Measurements from ENCODE around the gene LTK. TPM values are rescaled to one million over a fixed set of nuclear protein-coding genes. Genes with fewer than 3 reads are reported as not detected.

LTK gene
- total RNA-seq, 1 donor from 2014 or later, result 7.9 TPM

GRCh38 chr15:41511899-41512369 lies 1.7 kb downstream of the LTK start:
- TF ChIP-seq CTCF (IDR thresholded peaks at IDR 0.05; ENCODE audit: insufficient read depth, low read length, poor library complexity, severe bottlenecking), result no peak

GRCh38 chr15:41511331-41511898 lies 2.2 kb downstream of the LTK start:
- no peak for TF ChIP-seq CTCF (IDR thresholded peaks at IDR 0.05; ENCODE audit: insufficient read depth, low read length, poor library complexity, severe bottlenecking)
- H3K4me3 ChIP-seq (ENCODE audit: low read depth, low read length), result no peak overlapping the region
- DNase-seq (ENCODE audit: low read depth), result no peak
- H3K27me3 ChIP-seq (ENCODE audit: control insufficient read depth, insufficient read depth, low read length), result peaks cover 38% of the 10 kb centered on the region
- no peaks in the 10 kb centered on the region for H3K36me3 ChIP-seq (ENCODE audit: control insufficient read depth, insufficient read depth, low read length)

More at GRCh38 chr15:41511899-41512369, 1.7 kb downstream of the LTK start:
- H3K27me3 ChIP-seq (ENCODE audit: control insufficient read depth, insufficient read depth, low read length), result peaks cover 38% of the 10 kb centered on the region
- H3K36me3 ChIP-seq (ENCODE audit: control insufficient read depth, insufficient read depth, low read length), result no peaks in the 10 kb centered on the region
- DNase-seq (ENCODE audit: low read depth), result no peak
- H3K4me3 ChIP-seq (ENCODE audit: low read depth, low read length), result no peak overlapping the region

GRCh38 chr15:41510728-41511127 lies 2.9 kb downstream of the LTK start:
- Histone ChIP-seq H3K27me3 (ENCODE audit: control insufficient read depth, insufficient read depth, low read length) (peaks cover 40% of the 10 kb centered on the region), H3K36me3 (ENCODE audit: control insufficient read depth, insufficient read depth, low read length) (no peaks in the 10 kb centered on the region), H3K4me3 (ENCODE audit: low read depth, low read length) (no peak overlapping the region)
- no peak for TF ChIP-seq CTCF (IDR thresholded peaks at IDR 0.05; ENCODE audit: insufficient read depth, low read length, poor library complexity, severe bottlenecking)
- no peak for DNase-seq (ENCODE audit: low read depth)

GRCh38 chr15:41507820-41508290 lies 5.8 kb downstream of the LTK start:
- Histone ChIP-seq H3K27me3 (ENCODE audit: control insufficient read depth, insufficient read depth, low read length) (peaks cover 32% of the 10 kb centered on the region), H3K4me3 (ENCODE audit: low read depth, low read length) (no peak overlapping the region), H3K36me3 (ENCODE audit: control insufficient read depth, insufficient read depth, low read length) (no peaks in the 10 kb centered on the region)
- DNase-seq (ENCODE audit: low read depth), result no peak
- TF ChIP-seq CTCF (IDR thresholded peaks at IDR 0.05; ENCODE audit: insufficient read depth, low read length, poor library complexity, severe bottlenecking), result no peak

GRCh38 chr15:41506796-41507341 lies 6.8 kb downstream of the LTK start:
- Histone ChIP-seq H3K27me3 (ENCODE audit: control insufficient read depth, insufficient read depth, low read length) (peaks cover 32% of the 10 kb centered on the region), H3K4me3 (ENCODE audit: low read depth, low read length) (no peak overlapping the region), H3K36me3 (ENCODE audit: control insufficient read depth, insufficient read depth, low read length) (no peaks in the 10 kb centered on the region)
- DNase-seq (ENCODE audit: low read depth), result no peak
- no peak for TF ChIP-seq CTCF (IDR thresholded peaks at IDR 0.05; ENCODE audit: insufficient read depth, low read length, poor library complexity, severe bottlenecking)

GRCh38 chr15:41505776-41506175 lies 7.9 kb downstream of the LTK start:
- TF ChIP-seq CTCF (IDR thresholded peaks at IDR 0.05; ENCODE audit: insufficient read depth, low read length, poor library complexity, severe bottlenecking), result no peak
- peaks cover 28% of the 10 kb centered on the region for H3K27me3 ChIP-seq (ENCODE audit: control insufficient read depth, insufficient read depth, low read length)
- H3K36me3 ChIP-seq (ENCODE audit: control insufficient read depth, insufficient read depth, low read length), result no peaks in the 10 kb centered on the region
- H3K4me3 ChIP-seq (ENCODE audit: low read depth, low read length), result no peak overlapping the region
- no peak for DNase-seq (ENCODE audit: low read depth)
